Upper lobe of left lung (tissue), 4 donors: ENCODE results near the gene TMEM198.
A peak's percentile ranks its signal among the peaks of the same experiment; 100 is the strongest.

Experiments used
- EP300 ChIP-seq, 4 donors: sonication (generic); formaldehyde crosslinking; IDR thresholded peaks; one replicate each; pipeline ENCODE4 v1.5.1; 2017; ENCODE audit warnings: antibody characterized with exemption in 4 of 4, control low read depth in 2 of 4
- POLR2A ChIP-seq, 4 donors: fragments of 450-650 bp; IDR thresholded peaks; one replicate each; pipeline ENCODE4 v1.5.1; 2016 to 2017; ENCODE audit warnings: antibody characterized with exemption in 4 of 4, mild to moderate bottlenecking in 2 of 4
- POLR2AphosphoS5 ChIP-seq, 2 donors: sonication (generic); formaldehyde crosslinking; IDR thresholded peaks; one replicate each; pipeline ENCODE4 v1.5.1; 2017; ENCODE audit warnings: antibody characterized with exemption in 2 of 2
- TF ChIP-seq, protein P1 (sequence below), 6 experiments: fragments of 450-650 bp in 4 of 6; fragments of 200-600 bp in 2 of 6; sonication (generic) in 2 of 6; IDR thresholded peaks; one replicate each; pipeline ENCODE4 v1.5.1; 2016 to 2019; ENCODE audit warnings: antibody characterized with exemption in 6 of 6

DNA sequence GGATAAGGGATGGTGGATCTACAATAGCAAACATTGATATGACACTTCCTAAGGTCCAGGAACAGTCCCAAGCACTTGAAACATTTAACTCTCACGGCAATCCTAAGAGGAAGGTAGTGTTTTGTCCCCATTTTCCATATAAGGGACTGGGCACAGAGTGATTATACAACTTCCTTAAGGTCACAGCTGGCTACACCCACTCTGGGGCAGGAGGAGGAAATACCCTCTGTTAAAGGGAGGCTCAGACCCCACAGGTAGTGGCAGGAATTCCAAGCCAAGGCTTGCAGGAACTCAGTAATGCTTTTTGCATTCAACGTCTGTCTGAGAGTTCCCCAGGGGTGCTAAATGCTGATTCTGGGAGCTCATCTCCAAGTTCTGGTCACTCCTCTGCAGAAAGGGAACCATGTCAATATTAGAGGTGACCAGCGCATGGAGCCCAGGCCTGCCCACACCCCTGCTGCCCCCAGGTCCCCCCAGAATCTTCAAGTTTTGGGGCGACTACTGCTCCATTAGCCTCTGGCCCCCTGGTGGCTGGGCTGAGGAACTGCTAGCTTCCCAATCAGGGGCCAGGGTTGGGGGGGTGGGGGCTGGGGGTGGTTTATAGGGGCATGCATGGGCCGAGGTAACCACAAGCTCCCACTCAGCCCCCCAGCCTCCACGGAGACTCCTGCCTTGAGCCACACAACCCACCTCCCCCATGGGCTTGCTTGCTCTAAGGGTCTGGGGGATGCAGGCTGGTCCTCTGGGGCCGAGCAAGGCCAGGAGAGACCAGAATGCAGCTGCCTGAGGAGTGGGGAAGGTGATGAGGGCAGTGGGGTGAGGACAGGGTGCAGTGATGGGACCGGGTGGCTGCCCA is 16.4 kb downstream of the TMEM198 start:
- TF ChIP-seq, protein P1, sequence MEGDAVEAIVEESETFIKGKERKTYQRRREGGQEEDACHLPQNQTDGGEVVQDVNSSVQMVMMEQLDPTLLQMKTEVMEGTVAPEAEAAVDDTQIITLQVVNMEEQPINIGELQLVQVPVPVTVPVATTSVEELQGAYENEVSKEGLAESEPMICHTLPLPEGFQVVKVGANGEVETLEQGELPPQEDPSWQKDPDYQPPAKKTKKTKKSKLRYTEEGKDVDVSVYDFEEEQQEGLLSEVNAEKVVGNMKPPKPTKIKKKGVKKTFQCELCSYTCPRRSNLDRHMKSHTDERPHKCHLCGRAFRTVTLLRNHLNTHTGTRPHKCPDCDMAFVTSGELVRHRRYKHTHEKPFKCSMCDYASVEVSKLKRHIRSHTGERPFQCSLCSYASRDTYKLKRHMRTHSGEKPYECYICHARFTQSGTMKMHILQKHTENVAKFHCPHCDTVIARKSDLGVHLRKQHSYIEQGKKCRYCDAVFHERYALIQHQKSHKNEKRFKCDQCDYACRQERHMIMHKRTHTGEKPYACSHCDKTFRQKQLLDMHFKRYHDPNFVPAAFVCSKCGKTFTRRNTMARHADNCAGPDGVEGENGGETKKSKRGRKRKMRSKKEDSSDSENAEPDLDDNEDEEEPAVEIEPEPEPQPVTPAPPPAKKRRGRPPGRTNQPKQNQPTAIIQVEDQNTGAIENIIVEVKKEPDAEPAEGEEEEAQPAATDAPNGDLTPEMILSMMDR (IDR thresholded peaks at IDR 0.05) = peak in 5 of 6 experiments; percentile 13 to 90 (median 42)
- TF ChIP-seq POLR2AphosphoS5 (IDR thresholded peaks at IDR 0.05) (no peak), POLR2A (IDR thresholded peaks at IDR 0.05) (no peak), EP300 (IDR thresholded peaks at IDR 0.05) (no peak)
